WI38 (cell line): ENCODE measurements around the gene FABP1.

ENCODE experiments used
- H3K4me3 ChIP-seq: 2 replicates; pipeline ENCODE4 v1.5.1; 2011; ENCODE audit warnings: low read depth, mild to moderate bottlenecking, control low read depth, low read length
- CTCF ChIP-seq: IDR thresholded peaks from 2 replicates; pipeline ENCODE4 v1.5.1; 2012; ENCODE audit warnings: low read depth, mild to moderate bottlenecking, control low read depth, low read length

Gene FABP1

GRCh38 chr2:88127888-88128653, at the start of gene FABP1:
TSS of gene FABP1 (minus strand) at chr2:88128062. CDS start at chr2:88128017, 45 bp downstream.
- no peak within 1 kb of the TSS for H3K4me3 ChIP-seq
- no peak for TF ChIP-seq CTCF

GRCh38 chr2:88177556-88177955, 49.7 kb upstream of the FABP1 start:
- no peak for TF ChIP-seq CTCF
- no peak overlapping the region for H3K4me3 ChIP-seq

- no peak overlapping the region for H3K4me3 ChIP-seq
- TF ChIP-seq CTCF = no peak
These were observed 48.6 kb upstream of the FABP1 start for GRCh38 chr2:88176352-88176984.

GRCh38 chr2:88172882-88173281, 45.0 kb upstream of the FABP1 start:
- TF ChIP-seq CTCF = no peak
- H3K4me3 ChIP-seq = no peak overlapping the region

GRCh38 chr2:88171966-88172365, 44.1 kb upstream of the FABP1 start:
- TF ChIP-seq CTCF = no peak
- H3K4me3 ChIP-seq = no peak overlapping the region

GRCh38 chr2:88170472-88170892, 42.6 kb upstream of the FABP1 start:
- TF ChIP-seq CTCF = no peak
- H3K4me3 ChIP-seq = peak overlapping the region; percentile 38; the same call in 1 of the 2 replicates

GRCh38 chr2:88168386-88168785, 40.5 kb upstream of the FABP1 start:
- no peak for TF ChIP-seq CTCF
- no peak overlapping the region for H3K4me3 ChIP-seq
